A549 (cell line): ENCODE measurements around the gene DMRTC2. TPM values are rescaled to one million over a fixed set of nuclear protein-coding genes. Genes with fewer than 3 reads are reported as not detected.

Experiments used
- ATAC-seq, 2 experiments: fragments of 200-7000 bp in 1 of 2; fragments of >200 bp in 1 of 2; cut with Nextera tagmentation in 1 of 2; cut with Tn5 transposase in 1 of 2; 3 replicates each; pipeline versions ENCODE4 v1.8.0 to v1.9.1; 2018 to 2020; ENCODE audit warnings: mild to moderate bottlenecking in 1 of 2, moderate library complexity in 1 of 2
- CTCF ChIA-PET: fragments of 300-600 bp; sonication (Branson Sonifier 250); formaldehyde crosslinking; extraction: SDS; loops from one replicate; lab custom pipeline; 2021; ENCODE audit warnings: antibody characterized with exemption, inconsistent platforms; lab: Yijun Ruan, JAX
- POLR2A ChIA-PET: fragments of 350-600 bp; formaldehyde crosslinking; extraction: SDS; loops from one replicate; lab custom pipeline; 2021; ENCODE audit warnings: antibody characterized with exemption, inconsistent platforms; lab: Yijun Ruan, JAX
- DNase-seq, 2 experiments: peaks; one replicate each; pipeline versions ENCODE4 v3.0.0 to v3.0.0-alpha.2; 2011 to 2016; ENCODE audit warnings: low read depth in 1 of 2, low spot score in 1 of 2
- FAIRE-seq: peaks from 2 replicates; lab custom pipeline; 2011; peaks lifted over from hg19 to GRCh38; lab: Jason Lieb, UNC
- H3K27ac ChIP-seq, 2 experiments: fragments of >200 bp; sonication (Bioruptor Twin); formaldehyde crosslinking; 3 replicates each; pipeline ENCODE4 v1.5.1; 2016 to 2017
- H3K4me1 ChIP-seq: fragments of >200 bp; sonication (Bioruptor Twin); formaldehyde crosslinking; 3 replicates; pipeline ENCODE4 v1.6.1; 2016
- H3K4me2 ChIP-seq: fragments of >200 bp; sonication (Bioruptor Twin); formaldehyde crosslinking; 3 replicates; pipeline ENCODE4 v1.6.1; 2016
- H3K4me3 ChIP-seq: fragments of >200 bp; sonication (Bioruptor Twin); formaldehyde crosslinking; 3 replicates; pipeline ENCODE4 v1.5.1; 2016
- H3K9me3 ChIP-seq: fragments of >200 bp; sonication (Bioruptor Twin); formaldehyde crosslinking; 3 replicates; pipeline ENCODE4 v1.6.1; 2016
- CEBPB ChIP-seq, 2 experiments: fragments of >200 bp in 1 of 2; sonication (Bioruptor Twin) in 1 of 2; formaldehyde crosslinking in 1 of 2; IDR thresholded peaks; 2 replicates each; pipeline ENCODE4 v1.6.1; 2012 to 2016
- CHD2 ChIP-seq: fragments of 150-350 bp; IDR thresholded peaks from 2 replicates; pipeline ENCODE4 v1.6.1; 2014; ENCODE audit warnings: low read length; ENCODE audit not compliant: partially characterized antibody
- FOSL2 ChIP-seq, 2 experiments: fragments of 450-650 bp in 1 of 2; fragments of >200 bp in 1 of 2; sonication (Bioruptor Twin) in 1 of 2; formaldehyde crosslinking; IDR thresholded peaks; 2 replicates each; pipeline versions ENCODE4 v1.5.0 to v1.6.1; 2016 to 2020; ENCODE audit warnings: mild to moderate bottlenecking in 1 of 2, moderate library complexity in 1 of 2
- FOXS1 ChIP-seq: fragments of 250-450 bp; sonication (Bioruptor Pico); IDR thresholded peaks from 2 replicates; pipeline ENCODE4 v1.5.0; 2020; ENCODE audit warnings: mild to moderate bottlenecking, moderate library complexity
- HOXB5 ChIP-seq: fragments of 250-450 bp; sonication (Bioruptor Pico); IDR thresholded peaks from 2 replicates; pipeline ENCODE4 v1.5.0; 2020; ENCODE audit warnings: mild to moderate bottlenecking, moderate library complexity
- KDM1A ChIP-seq: fragments of 200-600 bp; sonication (generic); IDR thresholded peaks from 2 replicates; pipeline ENCODE4 v1.6.1; 2016; ENCODE audit warnings: low read depth, mild to moderate bottlenecking
- MAFK ChIP-seq: fragments of 450-650 bp; IDR thresholded peaks from 2 replicates; pipeline ENCODE4 v1.6.1; 2014; ENCODE audit not compliant: partially characterized antibody
- NPAS2 ChIP-seq: fragments of 250-450 bp; sonication (Bioruptor Pico); IDR thresholded peaks from 2 replicates; pipeline ENCODE4 v1.8.0; 2022; ENCODE audit warnings: mild to moderate bottlenecking, moderate library complexity, borderline replicate concordance
- NR3C1 ChIP-seq: fragments of >200 bp; sonication (Bioruptor Twin); formaldehyde crosslinking; IDR thresholded peaks from 3 replicates; pipeline ENCODE4 v1.6.1; 2017
- POLR2AphosphoS2 ChIP-seq: conservative IDR thresholded peaks from 2 replicates; pipeline ENCODE4 v1.6.1; 2012; ENCODE audit warnings: low read length, improper control_type of control experiment, inconsistent platforms
- RNF2 ChIP-seq: fragments of 200-600 bp; sonication (generic); IDR thresholded peaks from 2 replicates; pipeline ENCODE4 v1.6.1; 2016; ENCODE audit warnings: low read depth, mild to moderate bottlenecking, antibody characterized with exemption, moderate library complexity, borderline replicate concordance
- TFCP2L1 ChIP-seq: fragments of 250-450 bp; sonication (Bioruptor Pico); IDR thresholded peaks from 2 replicates; pipeline ENCODE4 v1.5.0; 2021; ENCODE audit warnings: mild to moderate bottlenecking
- TP53 ChIP-seq: fragments of 250-450 bp; sonication (Bioruptor Pico); IDR thresholded peaks from 2 replicates; pipeline ENCODE4 v1.5.0; 2021; ENCODE audit warnings: mild to moderate bottlenecking, moderate library complexity
- ZNF302 ChIP-seq: fragments of 250-450 bp; sonication (Bioruptor Pico); IDR thresholded peaks from 2 replicates; pipeline ENCODE4 v1.9.0; 2021; ENCODE audit warnings: inconsistent platforms, mild to moderate bottlenecking, moderate library complexity
- WGBS: methylation state at CpG from one replicate; pipeline ENCODE4 v1.1.6; 2017; ENCODE audit errors: missing lambda C conversion rate; 5-methylcytosine and 5-hydroxymethylcytosine counted together
- polyA plus RNA-seq, 4 experiments: library from polyadenylated mRNA; depleted of rRNA in 3 of 4; stranded (reverse); fragments of >200 nt; fragmentation: RNase III in 1 of 4; extraction: RNeasy Plus Mini Kit Qiagen cat#74134 plus additional on column Dnase treatment in 1 of 4; gene quantifications; 2 replicates in 3 of 4; 3 replicates in 1 of 4; pipeline ENCODE4 v1.2.3, GENCODE V29; 2011 to 2017
- TF ChIP-seq, protein P1 (sequence below): fragments of 200-600 bp; sonication (generic); IDR thresholded peaks from 2 replicates; pipeline ENCODE4 v1.6.1; 2016; ENCODE audit warnings: antibody characterized with exemption, mild to moderate bottlenecking, moderate library complexity
- TF ChIP-seq, protein P2 (sequence below): IDR thresholded peaks from 2 replicates; pipeline ENCODE4 v1.6.1; 2012
- TF ChIP-seq, protein P3 (sequence below): fragments of 450-650 bp; IDR thresholded peaks from 2 replicates; pipeline ENCODE4 v1.6.1; 2014; ENCODE audit warnings: antibody characterized with exemption
- TF ChIP-seq, protein P4 (sequence below): IDR thresholded peaks from 2 replicates; pipeline ENCODE4 v1.6.1; 2012

The DMRTC2 gene
- polyA plus RNA-seq, 2 of the 4 experiments (the other 2 are of a cell fraction): not detected

DNA sequence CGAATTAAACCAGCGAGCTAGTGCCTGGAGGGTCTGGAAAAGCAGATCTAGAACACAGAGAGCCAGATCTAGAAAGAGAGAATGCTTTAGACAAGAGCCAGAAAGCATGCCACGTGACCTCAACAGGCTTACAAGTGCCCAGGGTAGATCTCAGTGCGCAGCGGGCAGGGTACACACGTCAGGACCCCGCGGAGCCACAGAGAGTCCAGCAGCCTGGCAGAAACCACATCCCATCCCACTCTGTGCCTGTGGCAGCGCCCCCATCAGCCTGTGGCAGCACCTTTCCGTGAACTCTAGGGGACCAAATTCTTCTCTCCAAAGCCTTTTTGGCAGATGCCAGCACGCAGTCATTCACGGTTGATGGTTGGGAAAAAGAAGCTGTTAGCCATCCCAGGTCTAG is 44.1 kb downstream of the DMRTC2 start:
- Histone ChIP-seq H3K4me2 (no peak overlapping the region), H3K4me1 (peaks cover 15% of the 10 kb centered on the region), H3K27ac (no peak overlapping the region), H3K4me3 (no peak overlapping the region), H3K9me3 (no peaks in the 10 kb centered on the region)
- ChIA-PET CTCF (interaction anchor here (0.6 to 4.0 kb wide), 11 partner anchors 11 to 417 kb away, joined by 3 to 17 read pairs (median 6); no protein-coding TSS in a partner anchor), POLR2A (interaction anchor here (0.9 kb wide), 1 partner anchor 71 kb away, joined by 3 read pairs; no protein-coding TSS in a partner anchor)
- ATAC-seq (no peak), DNase-seq (no peak), FAIRE-seq (no peak)
- WGBS: 89% methylated on average over 12 of the region's 12 CpGs
- TF ChIP-seq ZNF302: no peak
- TF ChIP-seq RNF2: no peak
- TF ChIP-seq FOSL2 (IDR thresholded peaks at IDR 0.05): no peak
- TF ChIP-seq FOSL2 (CRISPR knock-in tag; IDR thresholded peaks at IDR 0.05): no peak

DNA sequence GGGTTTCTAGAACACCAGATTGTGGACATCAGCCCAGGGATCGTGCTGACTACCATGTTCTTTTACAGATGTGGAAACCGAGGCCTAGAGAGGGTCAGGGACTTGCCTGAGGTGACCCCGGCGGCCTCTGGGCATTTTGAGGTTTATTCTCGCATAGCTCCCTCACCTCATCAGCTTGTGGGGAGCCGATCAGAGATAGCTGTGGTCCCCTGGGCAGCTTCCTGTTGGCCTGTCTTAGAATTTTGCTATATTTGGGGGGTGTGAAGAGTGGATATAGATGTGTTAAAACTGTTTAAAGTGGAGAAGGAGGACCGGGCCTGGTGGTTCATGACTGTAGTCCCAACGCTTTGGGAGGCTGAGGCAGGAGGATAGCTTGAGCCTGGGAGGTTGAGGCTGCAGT is 45.1 kb downstream of the DMRTC2 start:
- CTCF ChIA-PET: interaction anchor here (0.5 to 4.0 kb wide), 11 partner anchors 10 to 67 kb away, joined by 3 to 17 read pairs (median 6); no protein-coding TSS in a partner anchor
- POLR2A ChIA-PET: no interaction called here
- no peak for DNase-seq

DNA sequence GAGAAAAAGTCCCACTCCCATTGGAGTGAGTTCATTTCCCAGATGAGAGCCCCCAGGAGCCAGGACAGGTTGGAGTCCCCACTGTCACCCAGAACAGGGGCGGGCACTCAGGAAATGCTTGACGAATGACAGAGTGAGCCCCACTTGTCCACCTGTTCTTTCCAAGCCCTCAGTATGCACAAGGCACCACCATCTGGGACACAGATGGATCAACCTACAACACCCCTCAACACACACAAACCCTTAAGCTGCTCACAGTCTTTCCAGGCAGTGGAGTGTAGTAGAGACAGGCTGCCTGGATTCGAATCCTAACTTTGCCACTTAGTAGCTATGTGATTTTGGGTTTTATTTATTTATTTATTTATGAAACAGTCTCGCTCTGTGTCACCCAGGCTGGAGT is 46.1 kb downstream of the DMRTC2 start:
- no peak overlapping the region for H3K4me2 ChIP-seq
- H3K4me3 ChIP-seq: no peak overlapping the region
- peaks cover 16% of the 10 kb centered on the region; the same call in 2 of the 3 replicates for H3K4me1 ChIP-seq
- H3K27ac ChIP-seq: no peak overlapping the region
- ATAC-seq: no peak
- DNase-seq: no peak
- WGBS: 91% methylated on average over 4 of the region's 4 CpGs
- POLR2A ChIA-PET: no interaction called here
- no peaks in the 10 kb centered on the region for H3K9me3 ChIP-seq
- no peak for FAIRE-seq
- TF ChIP-seq, protein P1, sequence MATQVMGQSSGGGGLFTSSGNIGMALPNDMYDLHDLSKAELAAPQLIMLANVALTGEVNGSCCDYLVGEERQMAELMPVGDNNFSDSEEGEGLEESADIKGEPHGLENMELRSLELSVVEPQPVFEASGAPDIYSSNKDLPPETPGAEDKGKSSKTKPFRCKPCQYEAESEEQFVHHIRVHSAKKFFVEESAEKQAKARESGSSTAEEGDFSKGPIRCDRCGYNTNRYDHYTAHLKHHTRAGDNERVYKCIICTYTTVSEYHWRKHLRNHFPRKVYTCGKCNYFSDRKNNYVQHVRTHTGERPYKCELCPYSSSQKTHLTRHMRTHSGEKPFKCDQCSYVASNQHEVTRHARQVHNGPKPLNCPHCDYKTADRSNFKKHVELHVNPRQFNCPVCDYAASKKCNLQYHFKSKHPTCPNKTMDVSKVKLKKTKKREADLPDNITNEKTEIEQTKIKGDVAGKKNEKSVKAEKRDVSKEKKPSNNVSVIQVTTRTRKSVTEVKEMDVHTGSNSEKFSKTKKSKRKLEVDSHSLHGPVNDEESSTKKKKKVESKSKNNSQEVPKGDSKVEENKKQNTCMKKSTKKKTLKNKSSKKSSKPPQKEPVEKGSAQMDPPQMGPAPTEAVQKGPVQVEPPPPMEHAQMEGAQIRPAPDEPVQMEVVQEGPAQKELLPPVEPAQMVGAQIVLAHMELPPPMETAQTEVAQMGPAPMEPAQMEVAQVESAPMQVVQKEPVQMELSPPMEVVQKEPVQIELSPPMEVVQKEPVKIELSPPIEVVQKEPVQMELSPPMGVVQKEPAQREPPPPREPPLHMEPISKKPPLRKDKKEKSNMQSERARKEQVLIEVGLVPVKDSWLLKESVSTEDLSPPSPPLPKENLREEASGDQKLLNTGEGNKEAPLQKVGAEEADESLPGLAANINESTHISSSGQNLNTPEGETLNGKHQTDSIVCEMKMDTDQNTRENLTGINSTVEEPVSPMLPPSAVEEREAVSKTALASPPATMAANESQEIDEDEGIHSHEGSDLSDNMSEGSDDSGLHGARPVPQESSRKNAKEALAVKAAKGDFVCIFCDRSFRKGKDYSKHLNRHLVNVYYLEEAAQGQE: no peak
- TF ChIP-seq FOXS1 (CRISPR knock-in tag) (no peak), POLR2AphosphoS2 (no peak), NR3C1 (no peak)
- TF ChIP-seq, protein P2, sequence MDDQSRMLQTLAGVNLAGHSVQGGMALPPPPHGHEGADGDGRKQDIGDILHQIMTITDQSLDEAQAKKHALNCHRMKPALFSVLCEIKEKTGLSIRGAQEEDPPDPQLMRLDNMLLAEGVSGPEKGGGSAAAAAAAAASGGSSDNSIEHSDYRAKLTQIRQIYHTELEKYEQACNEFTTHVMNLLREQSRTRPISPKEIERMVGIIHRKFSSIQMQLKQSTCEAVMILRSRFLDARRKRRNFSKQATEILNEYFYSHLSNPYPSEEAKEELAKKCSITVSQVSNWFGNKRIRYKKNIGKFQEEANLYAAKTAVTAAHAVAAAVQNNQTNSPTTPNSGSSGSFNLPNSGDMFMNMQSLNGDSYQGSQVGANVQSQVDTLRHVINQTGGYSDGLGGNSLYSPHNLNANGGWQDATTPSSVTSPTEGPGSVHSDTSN: no peak
- TF ChIP-seq, protein P3, sequence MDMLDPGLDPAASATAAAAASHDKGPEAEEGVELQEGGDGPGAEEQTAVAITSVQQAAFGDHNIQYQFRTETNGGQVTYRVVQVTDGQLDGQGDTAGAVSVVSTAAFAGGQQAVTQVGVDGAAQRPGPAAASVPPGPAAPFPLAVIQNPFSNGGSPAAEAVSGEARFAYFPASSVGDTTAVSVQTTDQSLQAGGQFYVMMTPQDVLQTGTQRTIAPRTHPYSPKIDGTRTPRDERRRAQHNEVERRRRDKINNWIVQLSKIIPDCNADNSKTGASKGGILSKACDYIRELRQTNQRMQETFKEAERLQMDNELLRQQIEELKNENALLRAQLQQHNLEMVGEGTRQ: no peak
- CTCF ChIA-PET: interaction anchor here (0.9 to 4.0 kb wide), 10 partner anchors 15 to 191 kb away, joined by 3 to 17 read pairs (median 8); partner anchors contain the start of gene RPS19

More for the DNA sequence above, 45.1 kb downstream of the DMRTC2 start:
- WGBS: 91% methylated on average over 8 of the region's 8 CpGs
- H3K27ac ChIP-seq: no peak overlapping the region
- TF ChIP-seq, protein P4, sequence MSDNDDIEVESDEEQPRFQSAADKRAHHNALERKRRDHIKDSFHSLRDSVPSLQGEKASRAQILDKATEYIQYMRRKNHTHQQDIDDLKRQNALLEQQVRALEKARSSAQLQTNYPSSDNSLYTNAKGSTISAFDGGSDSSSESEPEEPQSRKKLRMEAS: no peak
- no peak for TF ChIP-seq HOXB5 (CRISPR knock-in tag)
- no peak for TF ChIP-seq RNF2
- no peak for TF ChIP-seq TFCP2L1 (CRISPR knock-in tag)
- no peak for TF ChIP-seq NPAS2 (CRISPR knock-in tag)
- TF ChIP-seq CEBPB (IDR thresholded peaks at IDR 0.05): no peak
- no peak for TF ChIP-seq CHD2
- no peak for TF ChIP-seq MAFK
- no peak for TF ChIP-seq KDM1A
- TF ChIP-seq TP53: no peak
- no peak overlapping the region for H3K4me2 ChIP-seq
- FAIRE-seq: no peak
- ATAC-seq: no peak
- H3K9me3 ChIP-seq: no peaks in the 10 kb centered on the region
- peaks cover 13% of the 10 kb centered on the region for H3K4me1 ChIP-seq
- H3K4me3 ChIP-seq: no peak overlapping the region
